SJCRH30 (cell line): ENCODE results near the gene ALOX5AP. TPM values are rescaled to one million over a fixed set of nuclear protein-coding genes. Genes with fewer than 3 reads are reported as not detected.
A peak's percentile ranks its signal among the peaks of the same experiment; 100 is the strongest.

ENCODE experiments used
- DNase-seq, 2 experiments: peaks; one replicate each; pipeline ENCODE4 v3.0.0-alpha.2; 2015 to 2020
- H3K27ac ChIP-seq: fragments of 250-450 bp; sonication (Bioruptor Pico); 2 replicates; pipeline ENCODE4 v1.5.1; 2020; ENCODE audit warnings: mild to moderate bottlenecking, moderate library complexity
- H3K27me3 ChIP-seq: fragments of 250-450 bp; sonication (Bioruptor Pico); 2 replicates; pipeline ENCODE4 v1.5.1; 2020; ENCODE audit warnings: mild to moderate bottlenecking, moderate library complexity
- H3K36me3 ChIP-seq: fragments of 250-450 bp; sonication (Bioruptor Pico); 2 replicates; pipeline ENCODE4 v1.5.1; 2020; ENCODE audit warnings: mild to moderate bottlenecking, moderate library complexity
- H3K4me1 ChIP-seq: fragments of 250-450 bp; sonication (Bioruptor Pico); 2 replicates; pipeline ENCODE4 v1.5.1; 2020; ENCODE audit warnings: mild to moderate bottlenecking, moderate library complexity
- H3K4me3 ChIP-seq: fragments of 250-450 bp; sonication (Bioruptor Pico); 2 replicates; pipeline ENCODE4 v1.5.1; 2020; ENCODE audit warnings: mild to moderate bottlenecking, moderate library complexity
- H3K9me3 ChIP-seq: fragments of 250-450 bp; sonication (Bioruptor Pico); replicated peaks from 2 replicates; pipeline ENCODE4 v1.5.1; 2020; ENCODE audit warnings: mild to moderate bottlenecking, moderate library complexity
- total RNA-seq: library from RNA; depleted of rRNA; stranded (reverse); fragments of >200 nt; shearing (Covaris generic); gene quantifications from 2 replicates; pipeline ENCODE4 v1.2.3, GENCODE V29; 2014

The ALOX5AP gene
- total RNA-seq, 1 experiment from 2014 or later: 0.73 TPM

DNA sequence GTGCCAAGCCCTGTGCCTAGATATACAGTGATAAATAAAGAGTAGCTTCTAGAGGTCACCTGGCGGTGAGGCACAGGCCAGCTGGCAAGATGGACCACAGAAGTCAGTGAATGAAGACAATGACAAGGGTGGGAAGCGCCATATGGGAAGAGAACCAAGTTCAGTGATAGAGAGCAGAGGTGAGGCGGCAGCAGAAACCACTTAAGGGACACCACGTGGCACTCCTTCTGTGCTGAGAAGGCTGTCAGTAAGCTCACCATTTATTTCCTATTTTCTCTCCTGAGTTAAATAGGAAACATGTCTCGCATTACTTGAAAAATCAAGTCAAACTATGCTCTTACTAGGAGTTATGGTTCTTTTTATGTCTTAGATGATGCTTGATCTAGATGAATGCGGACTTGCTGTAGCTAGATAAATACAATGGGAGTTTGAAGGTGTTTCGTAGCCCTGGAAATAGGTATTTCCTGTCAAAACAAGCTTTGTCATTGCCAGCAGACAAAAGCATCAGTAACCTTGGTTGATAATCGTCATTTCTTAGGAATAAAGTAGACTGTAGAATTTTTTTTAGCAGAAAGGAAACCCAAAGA, 17.8 kb downstream of the ALOX5AP start:
- Histone ChIP-seq H3K27me3 (no peaks in the 10 kb centered on the region), H3K4me1 (peaks cover 47% of the 10 kb centered on the region), H3K27ac (no peak overlapping the region), H3K36me3 (no peaks in the 10 kb centered on the region), H3K9me3 (no peaks in the 10 kb centered on the region), H3K4me3 (no peak overlapping the region)
- DNase-seq: no peak

- no peaks in the 10 kb centered on the region for H3K27me3 ChIP-seq
- peaks cover 25% of the 10 kb centered on the region for H3K4me1 ChIP-seq
- no peaks in the 10 kb centered on the region for H3K9me3 ChIP-seq
- H3K36me3 ChIP-seq: no peaks in the 10 kb centered on the region
- H3K27ac ChIP-seq: no peak overlapping the region
- no peak for DNase-seq
- H3K4me3 ChIP-seq: no peak overlapping the region
Observed at GRCh38 chr13:30755678-30756077, 20.3 kb downstream of the ALOX5AP start.

- DNase-seq: no peak
- Histone ChIP-seq H3K4me3 (no peak overlapping the region), H3K4me1 (peaks cover 20% of the 10 kb centered on the region), H3K27ac (no peak overlapping the region), H3K36me3 (no peaks in the 10 kb centered on the region), H3K9me3 (no peaks in the 10 kb centered on the region), H3K27me3 (no peaks in the 10 kb centered on the region)
Observed at GRCh38 chr13:30757026-30757742, 21.8 kb downstream of the ALOX5AP start.

- no peak for DNase-seq
- Histone ChIP-seq H3K36me3 (no peaks in the 10 kb centered on the region), H3K27me3 (no peaks in the 10 kb centered on the region), H3K9me3 (no peaks in the 10 kb centered on the region), H3K4me1 (peaks cover 17% of the 10 kb centered on the region), H3K4me3 (no peak overlapping the region), H3K27ac (no peak overlapping the region)
Observed at GRCh38 chr13:30759748-30760147, 24.4 kb downstream of the ALOX5AP start.

GRCh38 chr13:30762643-30763042, 27.3 kb downstream of the ALOX5AP start:
- no peak overlapping the region for H3K27ac ChIP-seq
- H3K4me3 ChIP-seq: no peak overlapping the region
- no peaks in the 10 kb centered on the region for H3K27me3 ChIP-seq
- no peaks in the 10 kb centered on the region for H3K9me3 ChIP-seq
- no peaks in the 10 kb centered on the region for H3K36me3 ChIP-seq
- peaks cover 7% of the 10 kb centered on the region for H3K4me1 ChIP-seq
- no peak for DNase-seq

GRCh38 chr13:30763786-30764413, 28.6 kb downstream of the ALOX5AP start:
- no peak for DNase-seq
- H3K27ac ChIP-seq: no peak overlapping the region

DNA sequence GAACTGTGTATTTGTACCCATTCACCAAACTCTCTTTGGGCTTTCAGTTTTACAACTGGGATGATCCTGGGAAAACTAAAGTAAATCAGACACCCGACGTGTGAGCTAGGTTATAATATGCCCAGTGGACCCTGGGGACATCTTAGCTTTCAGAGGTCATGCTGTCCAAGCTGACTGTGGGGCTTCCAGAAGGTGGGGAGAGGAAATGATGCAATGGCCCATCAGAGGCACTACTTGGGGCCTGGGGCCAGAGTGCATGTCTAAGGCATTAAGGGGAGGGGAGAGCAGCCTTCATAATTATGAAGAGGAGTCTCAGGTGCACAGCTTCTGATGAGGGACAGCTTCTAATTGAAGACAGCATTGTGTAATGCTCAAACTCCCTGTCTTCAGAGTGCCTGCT, 30.9 kb downstream of the ALOX5AP start:
- H3K36me3 ChIP-seq: no peaks in the 10 kb centered on the region
- no peak overlapping the region for H3K4me3 ChIP-seq
- no peak for DNase-seq
- H3K4me1 ChIP-seq: peaks cover 3% of the 10 kb centered on the region; the same call in 1 of the 2 replicates
- no peak overlapping the region for H3K27ac ChIP-seq
- no peaks in the 10 kb centered on the region for H3K9me3 ChIP-seq
- no peaks in the 10 kb centered on the region for H3K27me3 ChIP-seq

More at GRCh38 chr13:30763786-30764413, 28.6 kb downstream of the ALOX5AP start:
- Histone ChIP-seq H3K36me3 (no peaks in the 10 kb centered on the region), H3K4me1 (peaks cover 3% of the 10 kb centered on the region; the same call in 1 of the 2 replicates), H3K27me3 (no peaks in the 10 kb centered on the region), H3K9me3 (no peaks in the 10 kb centered on the region), H3K4me3 (no peak overlapping the region)

- Histone ChIP-seq H3K9me3 (peaks cover 11% of the 10 kb centered on the region), H3K4me1 (peaks cover 15% of the 10 kb centered on the region), H3K27ac (no peak overlapping the region), H3K27me3 (no peaks in the 10 kb centered on the region), H3K4me3 (no peak overlapping the region), H3K36me3 (no peaks in the 10 kb centered on the region)
- DNase-seq: no peak
Observed at GRCh38 chr13:30770929-30771328, 35.6 kb downstream of the ALOX5AP start.

- Histone ChIP-seq H3K4me1 (peaks cover 15% of the 10 kb centered on the region), H3K4me3 (no peak overlapping the region), H3K36me3 (no peaks in the 10 kb centered on the region), H3K27me3 (no peaks in the 10 kb centered on the region), H3K9me3 (peaks cover 11% of the 10 kb centered on the region), H3K27ac (peak overlapping the region; percentile 77)
- no peak for DNase-seq
Observed at GRCh38 chr13:30773561-30773960, 38.2 kb downstream of the ALOX5AP start.

DNA sequence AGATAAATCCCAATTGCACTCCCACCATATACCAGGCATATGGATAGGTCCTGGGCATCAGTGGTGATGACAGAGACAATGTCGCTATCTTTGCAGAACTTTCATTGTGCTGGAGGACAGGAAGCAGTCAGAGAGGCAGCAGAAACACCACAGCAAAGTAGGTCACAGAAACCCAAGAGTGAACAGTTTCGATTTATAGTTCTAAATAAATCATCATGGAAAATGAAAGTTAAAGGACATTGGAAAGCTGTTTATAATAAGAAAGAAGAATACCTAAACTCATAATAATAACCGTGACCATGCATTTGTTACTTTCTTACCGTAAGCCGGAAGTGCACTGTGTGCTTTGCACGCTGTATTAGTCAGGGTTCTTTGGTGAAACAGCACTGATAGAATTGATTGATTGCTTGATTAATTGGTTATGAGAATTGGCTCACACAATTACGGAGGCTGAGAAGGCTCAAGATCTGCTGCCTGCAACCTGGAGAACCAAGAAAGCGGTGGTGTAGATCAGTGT, 38.9 kb downstream of the ALOX5AP start:
- H3K4me3 ChIP-seq: no peak overlapping the region
- H3K27ac ChIP-seq: peak overlapping the region; percentile 77
- H3K9me3 ChIP-seq: peaks cover 11% of the 10 kb centered on the region
- DNase-seq: peak in 1 of 2 experiments; percentile 62
- no peaks in the 10 kb centered on the region for H3K27me3 ChIP-seq
- H3K4me1 ChIP-seq: peaks cover 15% of the 10 kb centered on the region
- no peaks in the 10 kb centered on the region for H3K36me3 ChIP-seq

DNA sequence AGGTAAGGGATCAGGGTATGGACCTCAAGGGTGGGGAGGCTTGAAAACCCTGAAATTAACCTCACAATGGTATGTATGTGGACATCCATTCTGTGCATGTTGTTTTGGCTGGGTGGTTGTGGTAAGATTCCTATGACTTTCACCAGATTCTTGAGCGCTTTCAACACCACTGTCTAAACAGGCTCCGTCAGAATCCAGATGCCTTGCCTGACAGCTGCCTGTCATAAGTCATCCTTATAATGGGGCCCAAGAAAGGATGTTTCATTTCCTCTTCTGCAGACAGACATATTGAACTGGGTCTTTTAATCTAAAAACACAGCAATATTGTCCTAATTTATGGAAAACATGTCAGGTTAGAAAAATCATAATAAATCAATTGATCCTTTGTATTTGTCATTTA, 41.3 kb downstream of the ALOX5AP start:
- no peak for DNase-seq
- Histone ChIP-seq H3K9me3 (peaks cover 8% of the 10 kb centered on the region), H3K27me3 (no peaks in the 10 kb centered on the region), H3K4me3 (no peak overlapping the region), H3K27ac (no peak overlapping the region), H3K36me3 (no peaks in the 10 kb centered on the region), H3K4me1 (peaks cover 15% of the 10 kb centered on the region)

GRCh38 chr13:30779016-30779415, 43.7 kb downstream of the ALOX5AP start:
- Histone ChIP-seq H3K9me3 (peaks cover 10% of the 10 kb centered on the region), H3K36me3 (no peaks in the 10 kb centered on the region), H3K4me1 (peaks cover 9% of the 10 kb centered on the region), H3K27me3 (no peaks in the 10 kb centered on the region), H3K27ac (no peak overlapping the region), H3K4me3 (no peak overlapping the region)
- DNase-seq: no peak

DNA sequence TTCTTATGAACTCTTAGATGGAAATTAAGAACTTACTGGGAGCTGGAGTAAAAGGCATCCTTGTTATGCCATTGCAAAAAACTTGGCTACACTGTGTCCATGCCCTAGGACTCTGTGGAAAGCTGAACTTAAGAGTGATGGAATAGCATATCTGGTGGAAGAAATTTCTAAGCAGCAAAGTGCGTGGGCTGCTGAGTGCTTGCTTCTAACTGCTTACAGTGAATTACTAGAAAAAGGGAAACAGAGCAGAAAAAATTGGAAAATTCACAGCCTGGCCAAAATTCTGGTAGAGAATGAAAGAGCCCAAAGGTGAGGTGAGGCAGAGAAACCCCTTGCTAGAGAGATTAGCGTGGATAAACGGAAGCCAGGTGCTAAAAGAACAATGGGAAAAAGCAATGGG, 44.3 kb downstream of the ALOX5AP start:
- H3K36me3 ChIP-seq: no peaks in the 10 kb centered on the region
- peaks cover 10% of the 10 kb centered on the region for H3K9me3 ChIP-seq
- no peak overlapping the region for H3K4me3 ChIP-seq
- no peak overlapping the region for H3K27ac ChIP-seq
- H3K27me3 ChIP-seq: no peaks in the 10 kb centered on the region
- peaks cover 3% of the 10 kb centered on the region for H3K4me1 ChIP-seq
- no peak for DNase-seq

- Histone ChIP-seq H3K27ac (no peak overlapping the region), H3K4me3 (no peak overlapping the region), H3K36me3 (no peaks in the 10 kb centered on the region), H3K27me3 (no peaks in the 10 kb centered on the region), H3K4me1 (no peaks in the 10 kb centered on the region), H3K9me3 (peaks cover 10% of the 10 kb centered on the region)
- DNase-seq: no peak
Observed at GRCh38 chr13:30780338-30780981, 45.1 kb downstream of the ALOX5AP start.
